ENCODE results near the gene GPR89A.
"Not testable (repeated sequence)": the region's sequence is repeated elsewhere in the genome, so short reads cannot be mapped to it uniquely, and the experiment has no call there.

GPR89A gene

GRCh38 chr1:145710291-145711027 is 102.7 kb downstream of the GPR89A start:
- POLR2A ChIA-PET: no interaction called here
- TF ChIP-seq, protein P1, sequence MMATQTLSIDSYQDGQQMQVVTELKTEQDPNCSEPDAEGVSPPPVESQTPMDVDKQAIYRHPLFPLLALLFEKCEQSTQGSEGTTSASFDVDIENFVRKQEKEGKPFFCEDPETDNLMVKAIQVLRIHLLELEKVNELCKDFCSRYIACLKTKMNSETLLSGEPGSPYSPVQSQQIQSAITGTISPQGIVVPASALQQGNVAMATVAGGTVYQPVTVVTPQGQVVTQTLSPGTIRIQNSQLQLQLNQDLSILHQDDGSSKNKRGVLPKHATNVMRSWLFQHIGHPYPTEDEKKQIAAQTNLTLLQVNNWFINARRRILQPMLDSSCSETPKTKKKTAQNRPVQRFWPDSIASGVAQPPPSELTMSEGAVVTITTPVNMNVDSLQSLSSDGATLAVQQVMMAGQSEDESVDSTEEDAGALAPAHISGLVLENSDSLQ (IDR thresholded peaks at IDR 0.05): 0 out of 2 replicates have a peak, but pooled peaks have one; percentile 32
- TF ChIP-seq HDGF (IDR thresholded peaks at IDR 0.05; ENCODE audit: borderline replicate concordance) (no peak), TARDBP (IDR thresholded peaks at IDR 0.05) (no peak)
- no peak for DNase-seq (ENCODE audit: extremely low spot score)
- CTCF ChIA-PET: interaction anchor here (1.3 kb wide), 1 partner anchor 11 kb away, joined by 8 read pairs; no protein-coding TSS in a partner anchor

- CTCF ChIA-PET: no interaction called here
- POLR2A ChIA-PET: no interaction called here
- DNase-seq (ENCODE audit: extremely low spot score): no peak
- no peak for TF ChIP-seq TARDBP (IDR thresholded peaks at IDR 0.05)
- TF ChIP-seq L3MBTL2 (conservative IDR thresholded peaks at IDR 0.05): no peak
These were observed 103.4 kb downstream of the GPR89A start for GRCh38 chr1:145711213-145711651.

- POLR2A ChIA-PET: no interaction called here
- TF ChIP-seq CTBP1 (IDR thresholded peaks at IDR 0.05; ENCODE audit: borderline replicate concordance): no peak
- no peak for TF ChIP-seq HDGF (IDR thresholded peaks at IDR 0.05; ENCODE audit: borderline replicate concordance)
- no peak for TF ChIP-seq SUZ12 (IDR thresholded peaks at IDR 0.05)
- no peak for TF ChIP-seq L3MBTL2 (conservative IDR thresholded peaks at IDR 0.05)
- CTCF ChIA-PET: no interaction called here
- no peak for DNase-seq (ENCODE audit: extremely low spot score)
These were observed 106.8 kb downstream of the GPR89A start for GRCh38 chr1:145714524-145715111.

DNA sequence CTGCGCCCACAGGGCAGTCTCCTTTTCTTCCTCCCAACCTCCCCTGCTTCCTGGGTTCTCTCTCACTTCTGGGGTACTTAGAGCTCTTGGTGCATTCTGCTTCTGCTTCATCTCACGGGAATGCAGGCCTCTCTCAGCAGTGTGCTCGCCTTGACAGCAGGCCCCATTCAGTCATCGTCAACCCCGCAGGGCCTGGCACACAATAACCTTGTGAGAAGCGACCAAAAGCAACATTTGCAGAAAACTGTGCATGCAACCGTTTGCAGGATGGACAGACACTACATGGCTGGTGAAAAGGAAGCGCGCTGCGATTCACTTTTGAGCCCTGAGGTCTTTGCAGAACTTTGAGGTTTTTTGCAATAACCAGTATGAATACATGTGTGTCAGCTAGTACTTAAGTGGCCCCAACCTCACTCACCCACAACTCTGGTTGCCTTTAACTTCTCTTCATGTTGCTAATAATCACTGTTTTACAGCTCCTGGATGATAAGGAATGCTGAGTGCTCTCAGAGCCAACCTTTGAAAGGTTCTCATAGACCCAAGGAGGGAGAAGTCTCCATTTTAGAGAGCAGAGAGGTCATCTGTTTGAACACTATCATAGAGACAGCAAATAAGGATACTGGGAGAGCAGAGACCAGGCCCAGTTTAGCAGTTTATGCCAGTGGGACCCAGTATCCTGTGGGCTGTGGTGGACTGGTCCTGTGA is 109.0 kb downstream of the GPR89A start:
- DNase-seq (ENCODE audit: extremely low spot score): no peak
- CTCF ChIA-PET: no interaction called here
- POLR2A ChIA-PET: no interaction called here
- TF ChIP-seq ARNT (IDR thresholded peaks at IDR 0.05): no peak

GRCh38 chr1:145717833-145718232 is 110.0 kb downstream of the GPR89A start:
- CTCF ChIA-PET: no interaction called here
- DNase-seq (ENCODE audit: extremely low spot score): no peak
- TF ChIP-seq LEF1 (IDR thresholded peaks at IDR 0.05; ENCODE audit: borderline replicate concordance) (no peak), FOXK2 (IDR thresholded peaks at IDR 0.05) (no peak), TARDBP (IDR thresholded peaks at IDR 0.05) (no peak), BHLHE40 (IDR thresholded peaks at IDR 0.05; ENCODE audit: borderline replicate concordance) (no peak), SP1 (IDR thresholded peaks at IDR 0.05) (no peak), L3MBTL2 (conservative IDR thresholded peaks at IDR 0.05) (no peak), FOXA1 (IDR thresholded peaks at IDR 0.05) (no peak), FOXM1 (IDR thresholded peaks at IDR 0.05; ENCODE audit: borderline replicate concordance) (no peak), ARNT (IDR thresholded peaks at IDR 0.05) (no peak), CTBP1 (IDR thresholded peaks at IDR 0.05; ENCODE audit: borderline replicate concordance) (no peak), NFRKB (IDR thresholded peaks at IDR 0.05) (no peak), ELF4 (IDR thresholded peaks at IDR 0.05) (no peak), ZNF384 (IDR thresholded peaks at IDR 0.05) (no peak), SUZ12 (IDR thresholded peaks at IDR 0.05) (no peak), HDGF (IDR thresholded peaks at IDR 0.05; ENCODE audit: borderline replicate concordance) (no peak)
- TF ChIP-seq, protein P1 (IDR thresholded peaks at IDR 0.05): no peak
- POLR2A ChIA-PET: no interaction called here

- POLR2A ChIA-PET; CTCF ChIA-PET; DNase-seq (ENCODE audit: extremely low spot score): not testable (repeated sequence)
These were observed 110.7 kb downstream of the GPR89A start for GRCh38 chr1:145718465-145718864.

GRCh38 chr1:145719230-145720079 is 111.7 kb downstream of the GPR89A start, which contains the start of gene CD160:
TSS of gene CD160 (plus strand) at chr1:145719499. CDS start at chr1:145728328, 8,829 bp downstream.
- DNase-seq (ENCODE audit: extremely low spot score): no peak
- ChIA-PET POLR2A (interaction anchor here (1.9 kb wide), 1 partner anchor 105 kb away, joined by 7 read pairs; the partner anchor contains the start of genes POLR3C and RNF115), CTCF (interaction anchor here (1.1 kb wide), 2 partner anchors 19 to 32 kb away, joined by 3 to 4 read pairs; no protein-coding TSS in a partner anchor)
- TF ChIP-seq SUZ12 (IDR thresholded peaks at IDR 0.05): no peak
- no peak for TF ChIP-seq FOXA1 (IDR thresholded peaks at IDR 0.05)
- TF ChIP-seq, protein P1 (IDR thresholded peaks at IDR 0.05): no peak
- TF ChIP-seq TARDBP (IDR thresholded peaks at IDR 0.05): no peak
- no peak for TF ChIP-seq HDGF (IDR thresholded peaks at IDR 0.05; ENCODE audit: borderline replicate concordance)
- TF ChIP-seq NFRKB (IDR thresholded peaks at IDR 0.05): no peak
- no peak for TF ChIP-seq L3MBTL2 (conservative IDR thresholded peaks at IDR 0.05)
- no peak for TF ChIP-seq CTBP1 (IDR thresholded peaks at IDR 0.05; ENCODE audit: borderline replicate concordance)
- TF ChIP-seq ELF4 (IDR thresholded peaks at IDR 0.05): no peak
- TF ChIP-seq SP1 (IDR thresholded peaks at IDR 0.05): no peak
- no peak for TF ChIP-seq FOXM1 (IDR thresholded peaks at IDR 0.05; ENCODE audit: borderline replicate concordance)
- TF ChIP-seq BHLHE40 (IDR thresholded peaks at IDR 0.05; ENCODE audit: borderline replicate concordance): no peak
- no peak for TF ChIP-seq ZNF384 (IDR thresholded peaks at IDR 0.05)
- TF ChIP-seq FOXK2 (IDR thresholded peaks at IDR 0.05): no peak

All from HEK293T (cell line).